ENCODE results near the gene MFN2. TPM values are rescaled to one million over a fixed set of nuclear protein-coding genes. Genes with fewer than 3 reads are reported as not detected.
A peak's percentile ranks its signal among the peaks of the same experiment; 100 is the strongest.

Gene MFN2
- total and polyA plus RNA-seq, 9 of the 15 experiments (the other 6 are each of a cell fraction or from before 2014, with no cell fraction given) = 10.5 to 158 (median 87.1) TPM

GRCh38 chr1:11979028-11979850, 1.0 kb upstream of the MFN2 start (continued):
- no peak for TF ChIP-seq ZNF318 (IDR thresholded peaks at IDR 0.05; ENCODE audit: borderline replicate concordance in 1 of 2, low read depth in 1 of 2)
- no peak for TF ChIP-seq ZNF436 (CRISPR knock-in tag; IDR thresholded peaks at IDR 0.05)
- TF ChIP-seq CREB3 (tag; conservative IDR thresholded peaks at IDR 0.05; ENCODE audit: low read depth) = no peak
- TF ChIP-seq GABPA (tag; conservative IDR thresholded peaks at IDR 0.05; ENCODE audit: low read depth) = no peak
- no peak for TF ChIP-seq ELF4 (CRISPR knock-in tag; IDR thresholded peaks at IDR 0.05)
- TF ChIP-seq RAD21 (CRISPR knock-in tag; conservative IDR thresholded peaks at IDR 0.05 in 1 of 2, IDR thresholded peaks at IDR 0.05 in 1 of 2) = no peak
- TF ChIP-seq POU5F1 (IDR thresholded peaks at IDR 0.05; ENCODE audit: borderline replicate concordance, low read depth, low read length, partially characterized antibody) = no peak
- no peak for TF ChIP-seq PTRF (tag; IDR thresholded peaks at IDR 0.05)
- TF ChIP-seq ZKSCAN1 (IDR thresholded peaks at IDR 0.05; ENCODE audit: low read depth, low read length) = no peak
- TF ChIP-seq SMARCA4 (IDR thresholded peaks at IDR 0.05) = peak; percentile 42; the same call in 1 of the 2 replicates
- TF ChIP-seq LEF1 (IDR thresholded peaks at IDR 0.05) = no peak
- TF ChIP-seq ZEB2 (IDR thresholded peaks at IDR 0.05) = no peak
- no peak for TF ChIP-seq ZBTB9 (CRISPR knock-in tag; IDR thresholded peaks at IDR 0.05)
- TF ChIP-seq HINFP (tag; conservative IDR thresholded peaks at IDR 0.05; ENCODE audit: low read depth) = no peak
- TF ChIP-seq RBM39 (optimal IDR thresholded peaks at IDR 0.05; ENCODE audit: low read depth, low read length) = peak; percentile 80
